Left lung (tissue), 10 donors: ENCODE results near the gene HAND2. TPM values are rescaled to one million over a fixed set of nuclear protein-coding genes. Genes with fewer than 3 reads are reported as not detected.

ENCODE experiments used
- ATAC-seq: fragments of 200-7000 bp; cut with Tn5 transposase; one replicate; pipeline ENCODE4 v1.9.1; 2020; ENCODE audit warnings: moderate library complexity
- DNase-seq, 4 donors: peaks; one replicate each; pipeline ENCODE4 v3.0.0-alpha.2; 2013 to 2020
- H3K27ac ChIP-seq, 2 donors: fragments of 200-600 bp; sonication (generic) in 1 of 2; one replicate each; pipeline versions ENCODE4 v1.5.0 to v1.8.0; 2020 to 2021
- H3K27me3 ChIP-seq, 2 donors: fragments of 200-600 bp; sonication (generic) in 1 of 2; one replicate each; pipeline versions ENCODE4 v1.5.0 to v1.8.0; 2020 to 2021
- H3K36me3 ChIP-seq, 2 donors: fragments of 200-600 bp; sonication (generic) in 1 of 2; one replicate each; pipeline versions ENCODE4 v1.5.0 to v1.8.0; 2020 to 2021
- H3K4me1 ChIP-seq, 2 donors: fragments of 200-600 bp; one replicate each; pipeline ENCODE4 v1.8.0; 2021
- H3K4me3 ChIP-seq, 2 donors: fragments of 200-600 bp; sonication (generic) in 1 of 2; one replicate each; pipeline versions ENCODE4 v1.5.0 to v1.8.0; 2020 to 2021; ENCODE audit warnings: mild to moderate bottlenecking in 1 of 2
- H3K9me3 ChIP-seq, 2 donors: fragments of 200-600 bp; sonication (generic) in 1 of 2; one replicate each; pipeline versions ENCODE4 v1.5.0 to v1.8.0; 2020 to 2021
- intact Hi-C, 2 donors: fragments of 100-400 bp; cut with DNase I; formaldehyde crosslinking; loops; one replicate each; pipeline versions ENCODE4 v1.11.2 to v1.14.2; 2022
- polyA plus RNA-seq, 6 donors: library from polyadenylated mRNA; unstranded; fragments of 120-200 nt; gene quantifications; one replicate each; pipeline ENCODE4 v1.2.1, GENCODE V29; 2013; ENCODE audit not compliant: insufficient read length in 6 of 6
- total RNA-seq, 2 donors: library from RNA; stranded (reverse); fragmentation: NEBNext Ultra II Directional; extraction: Animal tissue kit (Norgen Biotek cat#: 25700); gene quantifications; one replicate each; pipeline ENCODE4 v1.2.1, GENCODE V29; 2021
- TF ChIP-seq, protein P1 (sequence below), 2 donors: fragments of 200-600 bp; sonication (generic) in 1 of 2; IDR thresholded peaks; one replicate each; pipeline versions ENCODE4 v1.5.0 to v1.8.0; 2021; ENCODE audit warnings: antibody characterized with exemption in 2 of 2
- donor health status: DM: no; HTN: yes; CAD: no.
- donor health status: DM: no; HTN: no; CAD: no.

The HAND2 gene
- total and polyA plus RNA-seq, 8 donors, result 0.20 to 0.41 (median 0.20) TPM; not detected in 3

DNA sequence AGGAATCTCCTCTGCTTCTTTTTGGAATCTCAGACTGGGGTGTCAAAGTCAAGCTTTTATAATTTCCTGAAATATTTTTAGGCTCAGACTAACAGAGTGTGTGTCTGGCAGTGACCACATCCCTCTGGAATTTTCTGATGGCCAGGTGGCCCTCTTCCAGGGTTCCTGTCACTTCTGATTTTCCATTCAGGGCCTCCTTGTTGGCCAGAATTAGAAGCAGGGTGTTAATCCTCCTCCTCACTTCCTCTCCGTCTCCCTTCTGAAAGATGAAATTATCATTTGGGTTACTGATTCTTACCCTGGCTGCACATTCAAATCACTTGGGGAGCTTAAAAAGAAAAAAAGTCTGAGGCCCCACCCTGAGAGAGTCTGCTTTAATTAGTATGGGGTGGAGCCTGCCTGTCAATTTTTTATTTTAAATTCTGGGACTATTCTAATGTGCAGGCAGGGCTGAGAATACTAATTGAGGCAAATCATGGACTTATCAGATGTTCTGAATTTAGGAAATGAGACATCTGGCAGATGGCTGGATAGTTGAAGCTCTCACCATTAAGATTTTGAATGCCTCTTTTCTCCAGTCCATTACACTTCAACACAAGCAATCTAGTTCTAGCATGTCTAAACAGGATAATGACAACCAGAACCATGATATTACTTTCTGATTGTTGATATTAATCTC lies 43.2 kb downstream of the HAND2 start:
- Histone ChIP-seq H3K4me3 (no peak overlapping the region), H3K27ac (no peak overlapping the region), H3K9me3 (no peaks in the 10 kb centered on the region), H3K27me3 (no peaks in the 10 kb centered on the region), H3K36me3 (no peaks in the 10 kb centered on the region), H3K4me1 (peaks cover 10 to 12% of the 10 kb centered on the region in 2 donors)
- ATAC-seq (no peak), DNase-seq (no peak)
- TF ChIP-seq, protein P1, sequence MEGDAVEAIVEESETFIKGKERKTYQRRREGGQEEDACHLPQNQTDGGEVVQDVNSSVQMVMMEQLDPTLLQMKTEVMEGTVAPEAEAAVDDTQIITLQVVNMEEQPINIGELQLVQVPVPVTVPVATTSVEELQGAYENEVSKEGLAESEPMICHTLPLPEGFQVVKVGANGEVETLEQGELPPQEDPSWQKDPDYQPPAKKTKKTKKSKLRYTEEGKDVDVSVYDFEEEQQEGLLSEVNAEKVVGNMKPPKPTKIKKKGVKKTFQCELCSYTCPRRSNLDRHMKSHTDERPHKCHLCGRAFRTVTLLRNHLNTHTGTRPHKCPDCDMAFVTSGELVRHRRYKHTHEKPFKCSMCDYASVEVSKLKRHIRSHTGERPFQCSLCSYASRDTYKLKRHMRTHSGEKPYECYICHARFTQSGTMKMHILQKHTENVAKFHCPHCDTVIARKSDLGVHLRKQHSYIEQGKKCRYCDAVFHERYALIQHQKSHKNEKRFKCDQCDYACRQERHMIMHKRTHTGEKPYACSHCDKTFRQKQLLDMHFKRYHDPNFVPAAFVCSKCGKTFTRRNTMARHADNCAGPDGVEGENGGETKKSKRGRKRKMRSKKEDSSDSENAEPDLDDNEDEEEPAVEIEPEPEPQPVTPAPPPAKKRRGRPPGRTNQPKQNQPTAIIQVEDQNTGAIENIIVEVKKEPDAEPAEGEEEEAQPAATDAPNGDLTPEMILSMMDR (IDR thresholded peaks at IDR 0.05), result no peak
- intact Hi-C loops, result no loop called here

DNA sequence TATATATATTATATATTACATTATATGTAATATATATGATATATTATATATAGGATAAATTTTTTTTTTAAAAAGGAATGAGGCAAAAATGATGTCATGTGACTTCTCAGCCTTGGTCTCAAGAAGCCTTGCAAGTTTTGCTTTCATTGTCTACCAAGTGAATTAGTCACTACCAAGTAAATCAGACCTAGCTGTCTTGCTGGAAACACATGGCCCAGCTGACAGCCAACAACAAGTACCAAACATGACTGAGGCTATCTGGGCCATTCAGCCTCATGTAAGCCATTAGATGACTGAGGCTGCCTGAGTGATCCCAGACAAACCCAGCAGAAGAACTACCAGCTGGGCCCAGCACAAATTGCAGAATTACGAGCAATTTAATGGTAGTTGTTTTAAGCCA lies 44.9 kb downstream of the HAND2 start:
- ATAC-seq, result no peak
- H3K27me3 ChIP-seq, result no peaks in the 10 kb centered on the region
- H3K36me3 ChIP-seq, result no peaks in the 10 kb centered on the region
- TF ChIP-seq, protein P1 (IDR thresholded peaks at IDR 0.05), result no peak
- no peak overlapping the region for H3K4me3 ChIP-seq
- no peak for DNase-seq
- intact Hi-C loops, result no loop called here
- peaks cover 2 to 8% of the 10 kb centered on the region in 2 donors for H3K4me1 ChIP-seq
- no peaks in the 10 kb centered on the region for H3K9me3 ChIP-seq
- no peak overlapping the region for H3K27ac ChIP-seq

DNA sequence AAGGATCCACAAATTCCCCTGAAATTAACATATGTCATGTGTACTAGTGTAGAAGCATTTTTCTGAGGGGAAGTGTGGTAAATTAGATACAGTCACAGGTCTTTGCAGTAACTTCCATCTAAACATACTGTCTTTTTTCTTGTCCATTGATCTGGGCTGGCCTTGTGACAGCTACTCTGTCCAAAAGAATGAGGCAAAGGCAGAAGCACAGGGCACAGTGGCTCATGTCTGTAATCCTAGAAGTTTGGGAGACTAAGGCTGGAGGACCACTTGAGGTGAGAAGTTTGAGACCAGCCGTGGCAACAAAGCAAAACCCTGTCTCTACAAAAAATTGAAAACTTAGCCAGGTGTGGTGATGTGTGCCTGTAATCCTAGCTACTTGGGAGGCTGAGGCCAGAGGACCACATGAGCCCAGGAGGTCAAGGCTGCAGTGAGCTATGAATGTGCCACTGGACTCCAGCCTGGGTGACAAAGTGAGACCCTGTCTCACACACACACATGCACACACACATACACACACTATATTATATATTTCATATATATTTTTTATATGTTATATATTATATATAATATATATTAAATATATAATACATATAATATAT lies 47.6 kb downstream of the HAND2 start:
- ATAC-seq (no peak), DNase-seq (no peak)
- Histone ChIP-seq H3K4me3 (no peak overlapping the region), H3K9me3 (no peaks in the 10 kb centered on the region), H3K4me1 (no peaks in the 10 kb centered on the region), H3K27me3 (no peaks in the 10 kb centered on the region), H3K27ac (no peak overlapping the region), H3K36me3 (no peaks in the 10 kb centered on the region)
- TF ChIP-seq, protein P1 (IDR thresholded peaks at IDR 0.05), result no peak
- intact Hi-C loops, result no loop called here

DNA sequence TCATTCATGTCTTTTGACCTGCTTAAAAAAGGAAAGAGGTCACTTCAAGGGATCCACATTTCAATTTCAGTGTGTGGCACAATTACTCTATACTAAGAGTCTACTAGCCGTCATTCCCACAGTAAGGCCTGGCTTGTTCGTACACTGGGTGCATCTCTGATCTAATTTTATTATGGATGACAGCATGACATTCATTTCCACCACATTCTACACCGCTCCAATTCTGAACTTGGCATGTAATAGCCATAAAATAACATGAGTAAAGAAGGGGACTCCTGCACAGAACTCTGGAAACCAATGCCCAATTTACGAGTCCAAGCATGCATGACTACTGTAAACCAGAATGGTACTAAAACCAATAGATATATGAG lies 51.1 kb downstream of the HAND2 start:
- H3K27ac ChIP-seq, result no peak overlapping the region
- H3K4me3 ChIP-seq, result no peak overlapping the region
- H3K36me3 ChIP-seq, result no peaks in the 10 kb centered on the region
- no peaks in the 10 kb centered on the region for H3K4me1 ChIP-seq
- TF ChIP-seq, protein P1 (IDR thresholded peaks at IDR 0.05), result no peak
- DNase-seq (no peak), ATAC-seq (no peak)
- intact Hi-C loops, result no loop called here
- H3K27me3 ChIP-seq, result no peaks in the 10 kb centered on the region
- H3K9me3 ChIP-seq, result no peaks in the 10 kb centered on the region

DNA sequence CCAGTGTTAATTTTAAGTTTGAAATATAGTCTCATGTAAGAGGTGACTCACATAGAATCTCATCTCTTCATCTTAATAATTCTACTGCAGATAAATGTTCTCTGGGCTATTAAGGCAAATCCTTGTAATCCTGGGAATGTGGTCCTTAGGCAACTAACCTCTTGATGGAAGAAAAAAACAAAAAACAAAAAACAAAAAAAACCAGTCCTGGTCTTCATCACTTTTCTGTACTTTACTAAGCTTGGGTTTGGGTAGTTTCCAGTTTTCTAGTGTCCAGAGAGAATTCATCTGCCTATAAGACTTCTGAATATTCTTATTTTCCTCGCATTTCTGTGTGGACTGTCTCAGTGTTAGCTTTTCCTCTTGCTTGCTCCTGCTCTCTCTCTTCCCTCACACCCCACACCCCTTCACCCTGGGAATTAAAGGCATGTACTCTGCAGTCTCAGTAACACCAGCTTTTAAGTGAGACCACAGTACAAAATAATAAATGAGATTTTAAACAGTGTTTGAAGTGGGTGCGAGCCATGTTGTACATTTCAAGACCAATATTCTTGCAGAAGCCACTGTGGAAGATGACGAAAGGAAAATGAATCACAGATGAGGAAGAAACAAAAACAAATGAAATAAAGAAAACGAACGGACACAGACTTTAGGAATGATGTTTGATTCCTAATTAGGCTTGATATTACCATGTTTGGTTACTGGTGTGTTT lies 51.7 kb downstream of the HAND2 start:
- TF ChIP-seq, protein P1 (IDR thresholded peaks at IDR 0.05), result no peak
- DNase-seq (no peak), ATAC-seq (no peak)
- no peaks in the 10 kb centered on the region for H3K36me3 ChIP-seq
- H3K4me3 ChIP-seq, result no peak overlapping the region
- intact Hi-C loops, result no loop called here
- no peak overlapping the region for H3K27ac ChIP-seq
- H3K27me3 ChIP-seq, result no peaks in the 10 kb centered on the region
- H3K4me1 ChIP-seq, result no peaks in the 10 kb centered on the region
- no peaks in the 10 kb centered on the region for H3K9me3 ChIP-seq
